ENCODE results near the gene SF3A1. TPM values are rescaled to one million over a fixed set of nuclear protein-coding genes. Genes with fewer than 3 reads are reported as not detected.
A peak's percentile ranks its signal among the peaks of the same experiment; 100 is the strongest.

SF3A1 gene
- total RNA-seq, 2 donors from 2014 or later = 191 to 195 TPM

DNA sequence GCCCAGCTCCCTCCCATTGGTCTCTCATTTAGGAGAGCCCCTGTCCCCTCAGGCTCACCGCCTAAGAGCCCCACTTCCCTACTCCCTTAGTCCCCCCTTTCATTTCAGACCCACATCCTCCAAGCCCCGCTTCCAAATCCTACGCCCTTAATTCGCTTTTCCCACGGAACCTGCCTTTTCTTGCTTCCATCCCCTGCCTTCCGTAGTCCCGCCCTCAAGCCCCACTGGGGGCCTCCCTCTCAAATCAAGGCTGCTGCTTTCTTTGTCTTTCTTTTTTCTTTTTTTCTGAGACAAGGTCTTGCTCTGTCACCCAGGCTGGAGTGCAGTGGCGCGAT is 509 bp upstream of the SF3A1 start:
- peak overlapping the region; percentile 97 for H3K27ac Mint-ChIP-seq
- TF ChIP-seq, protein P1, sequence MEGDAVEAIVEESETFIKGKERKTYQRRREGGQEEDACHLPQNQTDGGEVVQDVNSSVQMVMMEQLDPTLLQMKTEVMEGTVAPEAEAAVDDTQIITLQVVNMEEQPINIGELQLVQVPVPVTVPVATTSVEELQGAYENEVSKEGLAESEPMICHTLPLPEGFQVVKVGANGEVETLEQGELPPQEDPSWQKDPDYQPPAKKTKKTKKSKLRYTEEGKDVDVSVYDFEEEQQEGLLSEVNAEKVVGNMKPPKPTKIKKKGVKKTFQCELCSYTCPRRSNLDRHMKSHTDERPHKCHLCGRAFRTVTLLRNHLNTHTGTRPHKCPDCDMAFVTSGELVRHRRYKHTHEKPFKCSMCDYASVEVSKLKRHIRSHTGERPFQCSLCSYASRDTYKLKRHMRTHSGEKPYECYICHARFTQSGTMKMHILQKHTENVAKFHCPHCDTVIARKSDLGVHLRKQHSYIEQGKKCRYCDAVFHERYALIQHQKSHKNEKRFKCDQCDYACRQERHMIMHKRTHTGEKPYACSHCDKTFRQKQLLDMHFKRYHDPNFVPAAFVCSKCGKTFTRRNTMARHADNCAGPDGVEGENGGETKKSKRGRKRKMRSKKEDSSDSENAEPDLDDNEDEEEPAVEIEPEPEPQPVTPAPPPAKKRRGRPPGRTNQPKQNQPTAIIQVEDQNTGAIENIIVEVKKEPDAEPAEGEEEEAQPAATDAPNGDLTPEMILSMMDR (conservative IDR thresholded peaks at IDR 0.05) = no peak
- H3K4me3 Mint-ChIP-seq = peak overlapping the region; percentile 97
- no peaks in the 10 kb centered on the region for H3K27me3 ChIP-seq (ENCODE audit: control insufficient read depth, insufficient read depth, low read length, poor library complexity, severe bottlenecking)
- peak overlapping the region; percentile 94 for H3K9ac ChIP-seq (ENCODE audit: extremely low read depth, low read length, poor library complexity, severe bottlenecking)
- no peak for DNase-seq
- peak overlapping the region; percentile 95 for H3K27ac ChIP-seq (ENCODE audit: low read depth, low read length)
- no peaks in the 10 kb centered on the region for H3K9me3 Mint-ChIP-seq
- H3K36me3 ChIP-seq (ENCODE audit: control insufficient read depth, insufficient read depth, low read length) = peaks cover 17% of the 10 kb centered on the region
- peaks cover 2% of the 10 kb centered on the region for H3K27me3 Mint-ChIP-seq (ENCODE audit: insufficient read depth)
- peak overlapping the region; percentile 99 for H3K4me3 ChIP-seq (ENCODE audit: low read length)
- H3K4me1 Mint-ChIP-seq = peaks cover 26% of the 10 kb centered on the region
- H3K4me1 ChIP-seq (ENCODE audit: control insufficient read depth, insufficient read depth, low read length) = peaks cover 5% of the 10 kb centered on the region
- H3K9me3 ChIP-seq (ENCODE audit: control insufficient read depth, low read length) = no peaks in the 10 kb centered on the region
- 2 to 3% methylated on average over 7 to 9 of the region's 9 CpGs for WGBS, 2 experiments (ENCODE audit: insufficient coverage in 1 of 2, insufficient read length in 1 of 2)
- H3K36me3 Mint-ChIP-seq (ENCODE audit: low read depth) = peaks cover 14% of the 10 kb centered on the region

DNA sequence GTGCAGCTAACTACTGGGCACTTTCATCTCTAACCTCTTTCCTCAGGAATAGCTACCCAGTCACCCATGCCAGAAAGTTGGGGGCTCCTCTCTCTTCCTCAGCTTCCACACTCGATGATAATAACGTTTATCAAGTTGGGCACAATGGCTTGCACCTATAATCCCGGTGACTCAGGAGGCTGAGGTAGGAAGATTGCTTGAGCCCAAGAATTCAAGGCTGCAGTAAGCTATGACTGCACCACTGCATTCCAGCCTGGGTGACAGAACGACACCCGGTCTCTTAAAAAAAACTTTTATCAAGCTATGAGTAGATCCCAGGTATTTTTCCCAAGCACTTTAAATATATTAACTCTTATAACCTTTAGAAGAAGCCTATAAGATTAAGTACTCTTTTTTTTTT is 2.0 kb downstream of the SF3A1 start:
- H3K36me3 Mint-ChIP-seq (ENCODE audit: low read depth) = peaks cover 36% of the 10 kb centered on the region
- Histone ChIP-seq H3K36me3 (ENCODE audit: control insufficient read depth, insufficient read depth, low read length) (peaks cover 37% of the 10 kb centered on the region), H3K4me1 (ENCODE audit: control insufficient read depth, insufficient read depth, low read length) (peaks cover 5% of the 10 kb centered on the region), H3K9ac (ENCODE audit: extremely low read depth, low read length, poor library complexity, severe bottlenecking) (peak overlapping the region; percentile 8), H3K4me3 (ENCODE audit: low read length) (peak overlapping the region; percentile 99), H3K9me3 (ENCODE audit: control insufficient read depth, low read length) (no peaks in the 10 kb centered on the region), H3K27ac (ENCODE audit: low read depth, low read length) (no peak overlapping the region), H3K27me3 (ENCODE audit: control insufficient read depth, insufficient read depth, low read length, poor library complexity, severe bottlenecking) (no peaks in the 10 kb centered on the region)
- peak overlapping the region; percentile 60 for H3K27ac Mint-ChIP-seq
- DNase-seq = no peak
- 90 to 93% methylated on average over 4 to 5 of the region's 5 CpGs for WGBS, 2 experiments (ENCODE audit: insufficient coverage in 1 of 2, insufficient read length in 1 of 2)
- H3K4me1 Mint-ChIP-seq = peaks cover 25% of the 10 kb centered on the region
- H3K4me3 Mint-ChIP-seq = no peak overlapping the region
- peaks cover 2% of the 10 kb centered on the region for H3K27me3 Mint-ChIP-seq (ENCODE audit: insufficient read depth)
- no peaks in the 10 kb centered on the region for H3K9me3 Mint-ChIP-seq
- TF ChIP-seq, protein P1 (conservative IDR thresholded peaks at IDR 0.05) = no peak

DNA sequence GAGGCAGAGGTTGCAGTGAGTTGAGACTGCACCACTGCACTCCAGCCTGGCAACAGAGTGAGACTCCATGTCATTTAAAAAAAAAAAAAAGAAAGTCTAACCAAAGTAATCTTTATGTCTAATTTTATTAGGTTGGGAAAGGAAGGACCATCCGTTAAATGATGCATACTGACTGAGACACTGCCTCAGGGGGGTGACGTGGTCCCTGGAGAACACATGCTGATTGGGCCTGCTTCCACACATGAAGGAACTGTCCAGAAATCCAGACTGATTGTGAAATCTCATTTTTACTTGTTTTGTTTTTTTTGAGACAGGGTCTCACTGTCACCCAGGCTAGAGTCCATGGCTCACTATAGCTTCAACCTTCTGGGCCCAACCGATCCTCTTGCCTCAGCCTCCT is 5.5 kb downstream of the SF3A1 start:
- H3K27ac Mint-ChIP-seq = no peak overlapping the region

More for the DNA sequence above, 5.5 kb downstream of the SF3A1 start:
- Histone ChIP-seq H3K4me1 (ENCODE audit: control insufficient read depth, insufficient read depth, low read length) (no peaks in the 10 kb centered on the region), H3K27ac (ENCODE audit: low read depth, low read length) (no peak overlapping the region), H3K9ac (ENCODE audit: extremely low read depth, low read length, poor library complexity, severe bottlenecking) (no peak overlapping the region), H3K4me3 (ENCODE audit: low read length) (no peak overlapping the region), H3K36me3 (ENCODE audit: control insufficient read depth, insufficient read depth, low read length) (peaks cover 65% of the 10 kb centered on the region), H3K9me3 (ENCODE audit: control insufficient read depth, low read length) (no peaks in the 10 kb centered on the region), H3K27me3 (ENCODE audit: control insufficient read depth, insufficient read depth, low read length, poor library complexity, severe bottlenecking) (no peaks in the 10 kb centered on the region)
- DNase-seq = no peak
- no peaks in the 10 kb centered on the region for H3K9me3 Mint-ChIP-seq
- H3K27me3 Mint-ChIP-seq (ENCODE audit: insufficient read depth) = no peaks in the 10 kb centered on the region
- H3K4me1 Mint-ChIP-seq = peaks cover 18% of the 10 kb centered on the region
- no peak overlapping the region for H3K4me3 Mint-ChIP-seq
- 89 to 96% methylated on average over 3 of the region's 3 CpGs for WGBS, 2 experiments (ENCODE audit: insufficient coverage in 1 of 2, insufficient read length in 1 of 2)
- TF ChIP-seq, protein P1 (conservative IDR thresholded peaks at IDR 0.05) = no peak
- H3K36me3 Mint-ChIP-seq (ENCODE audit: low read depth) = peaks cover 57% of the 10 kb centered on the region
